Vagina (tissue), 2 donors: ENCODE data around the gene PLXNB1.

Experiments
- POLR2A ChIP-seq, 2 donors: fragments of 450-650 bp; IDR thresholded peaks; one replicate each; pipeline ENCODE4 v1.6.1; 2017; ENCODE audit warnings: antibody characterized with exemption in 2 of 2, mild to moderate bottlenecking in 2 of 2, moderate library complexity in 2 of 2
- POLR2AphosphoS5 ChIP-seq, 2 donors: sonication (generic); formaldehyde crosslinking; IDR thresholded peaks; one replicate each; pipeline ENCODE4 v1.9.0; 2017; ENCODE audit warnings: antibody characterized with exemption in 2 of 2, mild to moderate bottlenecking in 2 of 2, low read depth in 1 of 2; ENCODE audit not compliant: insufficient read depth in 1 of 2
- TF ChIP-seq, protein P1 (sequence below), 3 experiments: fragments of 450-650 bp in 2 of 3; fragments of 200-600 bp in 1 of 3; sonication (generic) in 1 of 3; IDR thresholded peaks; one replicate each; pipeline ENCODE4 v1.5.1; 2017 to 2019; ENCODE audit warnings: antibody characterized with exemption in 3 of 3, mild to moderate bottlenecking in 2 of 3, moderate library complexity in 2 of 3

DNA sequence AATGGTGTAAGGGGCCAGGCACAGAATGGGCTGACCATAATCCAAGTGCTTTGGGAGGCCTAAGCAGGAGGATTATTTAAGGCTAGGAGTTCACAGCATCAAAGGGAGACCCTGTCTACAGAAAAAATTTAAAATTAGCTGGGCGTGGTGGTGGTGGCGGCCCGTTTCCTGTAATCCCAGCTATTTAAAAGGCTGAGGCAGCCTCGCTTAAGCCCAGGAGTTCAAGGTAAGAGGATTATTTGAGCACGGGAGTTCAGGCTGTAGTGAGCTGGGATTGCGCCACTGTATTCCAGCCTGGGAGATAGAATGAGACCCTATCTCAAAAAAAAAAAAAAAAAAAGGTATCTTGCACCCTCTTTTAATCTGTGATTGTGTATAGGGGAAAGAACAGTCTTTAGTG lies 12.1 kb upstream of the PLXNB1 start:
- TF ChIP-seq, protein P1, sequence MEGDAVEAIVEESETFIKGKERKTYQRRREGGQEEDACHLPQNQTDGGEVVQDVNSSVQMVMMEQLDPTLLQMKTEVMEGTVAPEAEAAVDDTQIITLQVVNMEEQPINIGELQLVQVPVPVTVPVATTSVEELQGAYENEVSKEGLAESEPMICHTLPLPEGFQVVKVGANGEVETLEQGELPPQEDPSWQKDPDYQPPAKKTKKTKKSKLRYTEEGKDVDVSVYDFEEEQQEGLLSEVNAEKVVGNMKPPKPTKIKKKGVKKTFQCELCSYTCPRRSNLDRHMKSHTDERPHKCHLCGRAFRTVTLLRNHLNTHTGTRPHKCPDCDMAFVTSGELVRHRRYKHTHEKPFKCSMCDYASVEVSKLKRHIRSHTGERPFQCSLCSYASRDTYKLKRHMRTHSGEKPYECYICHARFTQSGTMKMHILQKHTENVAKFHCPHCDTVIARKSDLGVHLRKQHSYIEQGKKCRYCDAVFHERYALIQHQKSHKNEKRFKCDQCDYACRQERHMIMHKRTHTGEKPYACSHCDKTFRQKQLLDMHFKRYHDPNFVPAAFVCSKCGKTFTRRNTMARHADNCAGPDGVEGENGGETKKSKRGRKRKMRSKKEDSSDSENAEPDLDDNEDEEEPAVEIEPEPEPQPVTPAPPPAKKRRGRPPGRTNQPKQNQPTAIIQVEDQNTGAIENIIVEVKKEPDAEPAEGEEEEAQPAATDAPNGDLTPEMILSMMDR (IDR thresholded peaks at IDR 0.05): no peak
- TF ChIP-seq POLR2A (IDR thresholded peaks at IDR 0.05) (no peak), POLR2AphosphoS5 (IDR thresholded peaks at IDR 0.05; ENCODE audit: insufficient read depth in 1 of 2, low read depth in 1 of 2) (no peak)
